GM15510 (cell line): ENCODE measurements around the gene AP1B1.

Source experiments
- POLR2A ChIP-seq: IDR thresholded peaks from 3 replicates; pipeline ENCODE4 v1.6.1; 2011; ENCODE audit warnings: borderline replicate concordance; ENCODE audit not compliant: insufficient read length; ENCODE audit errors: extremely low read depth

Gene AP1B1

GRCh38 chr22:29312218-29313125, 75.9 kb downstream of the AP1B1 start:
- no peak for TF ChIP-seq POLR2A

- TF ChIP-seq POLR2A = no peak
Measured at GRCh38 chr22:29311464-29312217, 76.7 kb downstream of the AP1B1 start.

GRCh38 chr22:29310863-29311339, 77.5 kb downstream of the AP1B1 start:
- TF ChIP-seq POLR2A = no peak

DNA sequence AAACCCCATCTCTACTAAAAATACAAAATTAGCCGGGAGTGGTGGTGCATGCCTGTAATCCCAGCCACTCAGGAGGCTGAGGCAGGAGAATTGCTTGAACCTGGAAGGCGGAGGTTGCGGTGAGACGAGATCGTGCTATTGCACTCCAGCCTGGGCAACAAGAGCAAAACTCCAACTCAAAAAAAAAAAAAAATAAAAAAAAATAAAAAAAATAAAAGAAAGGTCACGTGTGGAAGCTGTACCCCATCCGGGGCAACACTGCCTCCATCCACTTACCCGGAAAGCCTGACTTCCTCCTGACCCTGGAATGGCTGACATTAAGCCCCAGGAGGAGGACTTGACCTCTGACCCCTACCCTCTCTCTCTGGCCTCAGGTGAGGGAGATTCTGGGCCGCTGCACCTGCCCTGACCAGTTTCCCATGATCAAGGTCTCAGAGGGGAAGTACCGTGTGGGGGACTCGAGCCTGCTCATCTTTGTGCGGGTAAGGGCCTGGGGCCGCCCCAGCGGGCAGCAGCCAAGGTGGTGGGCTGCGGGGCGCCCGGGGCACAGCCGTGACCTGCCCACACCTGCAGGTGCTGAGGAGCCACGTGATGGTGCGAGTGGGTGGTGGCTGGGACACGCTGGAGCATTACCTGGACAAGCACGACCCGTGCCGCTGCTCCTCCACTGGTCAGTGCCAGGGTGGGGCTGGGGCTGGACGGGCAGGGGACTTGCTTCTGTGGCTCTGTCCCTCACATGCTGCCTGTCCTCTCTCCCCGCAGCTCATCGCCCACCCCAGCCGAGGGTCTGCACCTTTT, 78.1 kb downstream of the AP1B1 start:
- no peak for TF ChIP-seq POLR2A

GRCh38 chr22:29309332-29310064, 78.9 kb downstream of the AP1B1 start:
- TF ChIP-seq POLR2A = no peak

DNA sequence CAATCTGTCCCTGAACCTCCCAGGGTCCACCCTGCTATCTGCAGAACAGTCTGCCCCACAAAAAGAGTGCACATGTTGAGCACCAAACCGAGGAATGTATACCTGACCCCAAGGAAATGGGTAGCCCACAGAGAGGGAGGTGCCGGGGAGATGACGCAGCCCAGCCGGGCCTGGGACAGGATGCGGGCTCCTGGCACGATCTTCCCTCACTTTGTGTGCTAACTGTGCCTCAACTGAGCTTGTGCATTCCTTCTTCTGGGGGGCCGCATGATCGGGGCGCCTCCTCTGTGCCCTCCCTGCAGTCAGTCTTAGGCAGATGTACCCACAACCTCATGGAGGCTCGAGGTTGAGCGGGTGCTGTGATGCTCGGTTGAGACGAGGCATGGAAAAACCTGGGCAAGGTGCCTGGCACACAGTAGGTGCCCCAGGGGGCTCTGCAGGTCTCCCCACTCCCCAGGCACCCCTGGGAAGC, 79.5 kb downstream of the AP1B1 start:
- no peak for TF ChIP-seq POLR2A

DNA sequence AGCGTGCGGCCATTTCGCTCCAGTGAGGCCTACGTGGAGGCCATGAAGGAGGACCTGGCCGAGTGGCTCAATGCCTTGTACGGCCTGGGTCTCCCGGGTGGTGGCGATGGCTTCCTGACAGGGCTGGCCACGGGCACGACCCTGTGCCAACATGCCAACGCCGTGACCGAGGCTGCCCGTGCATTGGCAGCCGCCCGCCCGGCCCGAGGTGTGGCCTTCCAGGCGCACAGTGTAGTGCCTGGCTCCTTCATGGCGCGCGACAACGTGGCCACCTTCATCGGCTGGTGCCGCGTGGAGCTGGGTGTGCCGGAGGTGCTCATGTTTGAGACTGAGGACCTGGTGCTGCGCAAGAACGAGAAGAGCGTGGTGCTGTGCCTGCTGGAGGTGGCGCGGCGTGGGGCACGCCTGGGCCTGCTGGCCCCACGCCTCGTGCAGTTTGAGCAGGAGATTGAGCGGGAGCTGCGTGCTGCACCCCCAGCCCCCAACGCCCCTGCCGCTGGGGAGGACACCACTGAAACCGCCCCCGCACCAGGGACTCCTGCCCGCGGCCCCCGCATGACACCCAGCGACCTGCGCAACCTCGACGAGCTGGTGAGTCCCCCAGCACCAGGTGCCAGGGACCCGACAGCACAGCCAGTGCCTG, 80.1 kb downstream of the AP1B1 start:
- TF ChIP-seq POLR2A = no peak

DNA sequence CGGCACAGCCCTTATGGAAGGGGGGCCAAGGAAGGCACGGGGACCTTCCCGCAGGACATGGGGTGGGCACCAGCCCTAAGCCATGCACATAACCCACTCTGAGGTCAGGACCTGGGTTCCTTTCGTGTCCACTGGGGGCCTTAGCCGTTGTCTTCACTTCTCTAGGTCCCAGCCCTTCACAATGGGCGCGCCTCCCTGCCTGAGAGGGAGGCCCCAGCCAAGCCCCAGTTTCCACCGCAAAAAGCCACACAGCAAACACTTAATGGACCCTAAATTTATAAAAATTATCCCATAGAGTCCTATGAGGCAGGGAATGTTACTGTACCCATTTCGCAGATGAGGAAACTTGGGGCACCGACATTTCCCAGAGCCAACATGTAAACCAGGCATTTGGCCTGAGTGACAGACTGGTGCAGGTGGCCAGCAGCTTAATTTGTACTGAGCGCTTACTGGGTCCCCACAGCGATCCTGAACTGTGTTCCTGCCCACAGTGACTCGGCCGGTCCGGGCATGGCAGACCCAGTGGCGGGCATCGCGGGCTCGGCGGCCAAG, 80.7 kb downstream of the AP1B1 start:
- TF ChIP-seq POLR2A = no peak

- TF ChIP-seq POLR2A = no peak
Measured at GRCh38 chr22:29306835-29307595, 81.4 kb downstream of the AP1B1 start.

GRCh38 chr22:29306175-29306834, 82.1 kb downstream of the AP1B1 start, which contains the start of gene GAS2L1:
GAS2L1 (plus strand) TSS chr22:29306650; CDS start chr22:29308106, 1,456 bp downstream.
- TF ChIP-seq POLR2A = no peak

DNA sequence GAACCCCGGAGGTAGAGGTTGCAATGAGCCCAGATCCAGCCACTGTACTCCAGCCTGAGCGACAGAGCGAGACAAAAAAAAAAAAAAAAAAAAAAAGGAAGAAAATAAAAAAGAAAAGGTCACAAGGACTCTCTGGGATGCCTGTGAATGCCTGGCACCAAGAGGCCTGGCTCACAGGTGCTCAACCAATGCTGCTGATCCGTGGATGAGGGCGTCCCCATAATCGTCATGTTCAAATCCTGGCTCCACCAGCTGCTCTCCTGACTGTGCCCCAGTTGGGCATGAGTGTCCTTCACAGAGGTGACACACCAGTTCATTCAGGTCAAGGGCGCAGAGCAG, 82.6 kb downstream of the AP1B1 start:
- no peak for TF ChIP-seq POLR2A
